ENCODE data around the gene ZFP30.
"Not testable (repeated sequence)": the region's sequence is repeated elsewhere in the genome, so short reads cannot be mapped to it uniquely, and the experiment has no call there.

Gene ZFP30

DNA sequence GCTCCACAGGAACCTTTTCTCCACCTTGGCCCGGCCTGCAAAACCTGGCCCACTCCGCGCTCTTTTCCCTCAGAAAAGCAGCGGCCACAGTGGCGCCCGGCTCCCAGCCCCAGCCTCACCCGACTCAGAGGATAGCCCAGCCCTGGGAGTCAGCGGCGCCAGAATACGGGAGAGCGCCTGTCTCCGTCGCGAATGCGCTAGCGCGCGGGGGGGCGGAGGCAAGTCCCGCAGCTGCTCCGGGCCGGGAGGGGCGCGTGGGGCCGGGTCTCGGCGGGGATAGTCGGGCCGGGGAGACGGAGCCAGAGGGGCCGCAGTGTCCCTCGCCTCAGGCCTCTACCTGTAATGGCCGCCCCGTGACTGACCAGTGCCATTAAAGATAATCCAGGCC lies at the start of gene ZFP30:
Gene ZFP30, minus strand, starts transcription at position 165 of the 388 bp plus-strand sequence. CDS start 7,643 bp downstream, outside the sequence.
- H3K27ac ChIP-seq: peak within 1 kb of the TSS; percentile 84
- peak; percentile 16 for DNase-seq (ENCODE audit: low read depth, low spot score)

DNA sequence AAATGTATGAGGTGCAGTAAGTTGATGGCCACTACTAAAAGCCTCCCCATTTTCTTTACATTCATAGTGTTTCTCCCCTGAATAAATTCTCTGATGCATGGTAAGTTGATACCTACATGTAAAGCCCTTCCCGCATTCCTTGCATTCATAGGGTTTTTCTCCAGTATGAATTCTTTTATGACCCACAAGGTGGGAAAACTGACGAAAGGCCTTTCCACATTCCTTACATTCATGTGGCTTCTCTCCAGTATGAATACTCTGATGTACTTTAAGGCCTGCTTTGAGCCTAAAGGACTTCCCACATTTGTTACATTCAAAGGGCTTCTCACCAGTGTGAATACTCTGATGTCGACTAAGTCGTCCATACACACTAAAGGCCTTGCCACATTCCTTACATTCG lies 43.8 kb upstream of the ZFP30 start:
- DNase-seq (ENCODE audit: low read depth, low spot score): no peak
- no peak overlapping the region for H3K27ac ChIP-seq

DNA sequence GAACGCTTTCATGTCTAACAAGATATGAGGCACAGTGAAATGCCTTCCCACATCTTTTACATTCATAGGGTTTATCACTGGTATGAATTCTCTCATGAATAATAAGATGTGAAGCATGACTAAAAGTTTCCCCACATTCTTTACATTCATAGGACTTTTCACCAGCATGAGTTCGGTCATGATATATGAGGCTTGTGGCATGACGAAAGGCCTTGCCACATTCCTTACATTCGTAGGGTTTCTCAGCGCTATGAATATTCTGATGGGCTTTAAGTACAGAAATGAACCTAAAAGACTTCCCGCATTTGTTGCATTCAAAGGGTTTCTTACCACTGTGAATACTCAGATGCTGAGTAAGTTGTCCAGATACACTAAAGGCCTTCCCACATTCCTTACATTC lies 43.0 kb upstream of the ZFP30 start:
- DNase-seq (ENCODE audit: low read depth, low spot score): no peak
- H3K27ac ChIP-seq: no peak overlapping the region

DNA sequence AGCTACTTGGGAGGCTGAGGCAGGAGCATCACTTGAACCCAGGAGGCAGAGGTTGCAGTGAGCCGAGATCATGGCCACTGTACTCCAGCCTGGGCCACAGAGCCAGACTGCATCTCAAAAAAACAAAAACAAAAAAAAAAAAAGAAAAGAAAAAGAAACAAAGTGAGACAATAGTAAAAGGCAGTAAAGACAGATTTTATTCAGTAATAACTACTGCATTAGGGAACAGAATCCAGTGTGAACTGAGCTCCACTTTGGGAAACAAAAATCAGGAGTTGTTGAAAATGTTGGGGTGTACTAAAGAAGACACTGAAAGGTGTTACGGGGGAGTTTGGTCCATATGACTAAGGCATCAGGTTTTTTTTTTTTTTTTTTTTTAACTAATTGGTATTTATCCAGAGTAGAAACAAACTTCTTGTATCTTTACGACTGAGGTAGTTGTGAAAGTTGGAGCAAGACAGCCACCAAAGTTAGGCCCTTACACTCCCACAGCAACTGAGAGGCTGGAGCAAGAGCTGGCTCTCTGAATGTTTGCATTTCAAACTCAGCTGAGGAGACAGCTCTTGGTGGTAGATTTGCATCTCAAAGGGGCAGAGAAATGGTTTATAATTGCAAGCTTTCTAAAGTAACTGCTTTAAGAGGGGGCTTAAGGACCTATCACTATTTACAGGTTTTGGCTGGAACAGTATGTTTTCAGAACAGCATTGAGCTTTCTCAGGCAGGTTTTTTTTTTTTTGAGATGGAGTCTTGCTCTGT lies 40.1 kb upstream of the ZFP30 start:
- no peak for DNase-seq (ENCODE audit: low read depth, low spot score)
- no peak overlapping the region for H3K27ac ChIP-seq

DNA sequence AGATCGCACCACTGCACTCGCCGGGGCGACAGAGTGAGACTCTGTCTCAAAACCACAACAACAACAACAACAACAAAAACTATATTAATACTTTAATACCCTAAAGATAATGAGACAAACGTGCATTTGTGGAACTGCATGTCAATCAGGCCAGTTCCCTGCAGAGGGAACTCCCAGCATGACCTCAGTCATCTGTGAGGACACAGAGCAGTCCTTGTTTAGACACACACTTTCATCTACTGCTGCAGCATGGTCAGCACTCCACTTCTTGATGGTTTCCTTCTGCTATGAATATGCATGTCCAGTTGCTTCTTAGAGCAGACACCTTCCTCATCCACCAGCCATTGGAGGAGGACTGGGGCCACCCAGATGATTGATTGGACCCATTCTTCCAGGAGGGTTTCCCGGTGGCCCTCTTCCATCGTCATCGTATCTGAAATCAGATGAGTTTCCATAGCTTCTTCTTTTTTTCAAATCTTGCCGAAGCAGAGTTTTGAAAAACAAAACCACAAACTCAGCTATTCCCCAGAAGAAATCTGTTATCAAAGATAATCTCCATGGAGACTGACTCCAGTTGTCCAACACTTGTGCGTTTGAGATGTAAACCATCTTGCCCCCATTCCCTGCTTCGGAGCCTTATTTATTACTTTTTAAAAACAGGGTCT lies 37.8 kb upstream of the ZFP30 start:
- no peak overlapping the region for H3K27ac ChIP-seq

DNA sequence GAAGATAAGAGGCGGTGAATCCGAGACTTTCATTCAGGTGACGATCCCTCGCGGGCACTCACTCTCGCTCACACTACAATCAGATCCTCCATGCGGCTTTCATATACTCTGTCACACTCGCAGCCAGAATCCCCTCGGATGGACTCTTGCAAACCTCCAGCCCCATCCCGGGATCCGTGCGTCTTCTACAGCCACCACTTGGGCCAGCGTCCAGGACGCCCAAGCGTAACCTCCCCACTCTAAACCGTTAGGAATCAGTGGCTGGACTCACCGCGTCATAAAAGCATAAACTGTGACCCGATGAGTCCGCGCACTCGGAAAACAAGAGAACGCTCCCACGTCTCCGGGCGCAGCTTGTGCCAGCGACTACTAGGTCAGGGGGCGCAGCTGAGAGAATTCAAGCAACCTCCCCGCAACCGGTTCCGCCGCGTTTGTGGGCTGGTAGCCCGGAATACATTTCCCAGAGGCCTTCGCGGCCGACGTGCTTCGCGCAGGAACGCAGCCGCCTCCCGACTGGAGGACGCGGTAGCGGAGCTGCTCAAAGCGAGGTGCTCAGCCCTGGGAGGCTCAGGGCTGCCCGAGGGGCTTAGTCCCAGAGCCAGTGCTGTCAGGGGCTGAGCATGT lies 36.7 kb upstream of the ZFP30 start:
- no peak for DNase-seq (ENCODE audit: low read depth, low spot score)
- H3K27ac ChIP-seq: no peak overlapping the region

More for the DNA sequence above, 37.8 kb upstream of the ZFP30 start:
- DNase-seq (ENCODE audit: low read depth, low spot score): no peak

DNA sequence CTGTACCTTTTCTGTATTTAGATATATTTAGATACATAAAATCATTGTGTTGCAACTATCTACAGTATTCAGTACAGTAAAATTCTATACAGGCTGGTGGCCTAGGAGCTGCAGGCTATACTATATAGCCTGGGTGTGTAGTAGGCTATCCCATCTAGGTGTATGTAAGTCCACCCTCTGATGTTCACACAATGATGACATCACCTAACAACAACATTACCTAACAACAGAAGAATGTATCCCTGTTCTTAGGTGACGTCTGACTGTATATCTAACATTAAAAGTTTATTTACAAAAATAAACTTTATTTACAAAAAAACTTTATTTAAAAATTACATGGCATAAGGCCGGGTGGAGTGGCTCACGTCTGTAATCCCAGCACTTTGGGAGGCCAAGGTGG lies 28.3 kb upstream of the ZFP30 start:
- no peak for DNase-seq (ENCODE audit: low read depth, low spot score)
- no peak overlapping the region for H3K27ac ChIP-seq

DNA sequence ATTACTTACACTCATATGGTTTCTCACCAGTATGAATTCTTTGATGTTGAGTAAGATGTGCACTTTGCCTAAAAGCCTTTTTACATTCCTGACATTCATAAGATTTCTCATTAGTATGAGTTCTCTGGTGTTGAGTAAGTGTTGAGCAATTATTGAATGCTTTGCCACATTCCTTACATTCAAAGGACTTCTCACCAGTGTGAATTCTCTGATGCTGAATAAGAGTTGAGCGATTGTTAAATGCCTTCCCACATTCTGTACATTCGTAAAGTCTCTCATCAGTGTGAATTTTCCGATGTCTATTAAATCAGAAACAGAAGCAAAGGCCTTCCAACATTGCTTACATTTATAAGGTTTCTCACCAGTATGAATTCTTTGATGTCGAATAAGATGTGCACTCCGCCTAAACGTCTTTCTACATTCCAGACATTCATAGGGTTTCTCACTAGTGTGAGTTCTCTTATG lies 14.2 kb upstream of the ZFP30 start:
- no peak for DNase-seq (ENCODE audit: low read depth, low spot score)
- no peak overlapping the region for H3K27ac ChIP-seq

DNA sequence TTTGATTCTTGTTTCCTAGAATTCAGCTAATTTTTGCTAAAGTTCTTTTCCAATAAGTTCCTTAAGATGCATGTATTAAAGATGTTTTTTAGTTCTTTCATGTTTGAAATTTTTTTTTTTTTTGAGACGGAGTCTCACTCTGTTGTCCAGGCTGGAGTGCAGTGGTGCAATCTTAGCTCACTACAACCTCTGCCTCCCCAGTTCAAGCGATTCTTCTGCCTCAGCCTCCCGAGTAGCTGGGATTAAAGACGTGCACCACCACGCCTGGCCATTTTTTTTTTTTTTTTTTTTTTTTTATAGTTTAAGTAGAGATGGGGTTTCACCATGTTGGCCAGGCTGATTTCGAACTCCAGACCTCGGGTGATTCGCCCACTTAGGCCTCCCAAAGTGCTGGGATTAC lies 1.9 kb upstream of the ZFP30 start:
- DNase-seq (ENCODE audit: low read depth, low spot score): not testable (repeated sequence)

DNA sequence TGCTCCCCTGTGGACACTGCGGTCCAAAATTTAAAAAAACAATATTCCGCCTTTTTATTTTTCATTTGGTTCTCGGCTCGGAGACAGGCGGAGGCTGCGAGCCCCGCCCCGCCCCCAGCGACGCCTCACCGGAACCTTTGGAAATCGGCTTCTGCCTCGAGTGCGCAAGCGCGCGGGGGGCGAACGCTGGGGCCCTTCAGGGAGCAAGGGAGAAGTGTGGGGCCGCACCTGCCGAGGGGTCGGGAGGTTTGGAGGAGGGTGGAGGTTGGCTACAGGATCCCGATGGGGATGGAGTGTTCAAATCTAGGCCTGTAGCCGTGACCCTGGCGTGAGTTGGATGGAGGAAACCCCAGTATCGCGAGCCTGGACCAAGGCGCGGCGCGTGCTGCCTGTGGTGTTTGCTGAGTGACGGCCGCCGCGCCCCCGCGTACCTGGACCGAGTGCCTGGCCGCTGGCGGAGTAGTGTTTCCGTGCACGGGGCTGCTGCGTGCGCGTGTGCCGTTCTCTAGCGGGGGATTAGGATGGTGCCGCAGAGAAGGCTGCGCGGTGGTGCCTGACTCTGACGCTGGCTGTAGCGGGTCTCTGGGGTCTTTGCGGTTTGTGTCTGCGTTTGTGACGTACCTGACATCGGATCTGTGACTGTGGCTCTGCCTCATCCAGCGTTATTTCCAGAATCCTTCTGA lies 565 bp upstream of the ZFP30 start:
- peak overlapping the region; percentile 84 for H3K27ac ChIP-seq
- peak; percentile 29 for DNase-seq (ENCODE audit: low read depth, low spot score)

More for the DNA sequence above, 1.9 kb upstream of the ZFP30 start:
- not testable (repeated sequence) for H3K27ac ChIP-seq

DNA sequence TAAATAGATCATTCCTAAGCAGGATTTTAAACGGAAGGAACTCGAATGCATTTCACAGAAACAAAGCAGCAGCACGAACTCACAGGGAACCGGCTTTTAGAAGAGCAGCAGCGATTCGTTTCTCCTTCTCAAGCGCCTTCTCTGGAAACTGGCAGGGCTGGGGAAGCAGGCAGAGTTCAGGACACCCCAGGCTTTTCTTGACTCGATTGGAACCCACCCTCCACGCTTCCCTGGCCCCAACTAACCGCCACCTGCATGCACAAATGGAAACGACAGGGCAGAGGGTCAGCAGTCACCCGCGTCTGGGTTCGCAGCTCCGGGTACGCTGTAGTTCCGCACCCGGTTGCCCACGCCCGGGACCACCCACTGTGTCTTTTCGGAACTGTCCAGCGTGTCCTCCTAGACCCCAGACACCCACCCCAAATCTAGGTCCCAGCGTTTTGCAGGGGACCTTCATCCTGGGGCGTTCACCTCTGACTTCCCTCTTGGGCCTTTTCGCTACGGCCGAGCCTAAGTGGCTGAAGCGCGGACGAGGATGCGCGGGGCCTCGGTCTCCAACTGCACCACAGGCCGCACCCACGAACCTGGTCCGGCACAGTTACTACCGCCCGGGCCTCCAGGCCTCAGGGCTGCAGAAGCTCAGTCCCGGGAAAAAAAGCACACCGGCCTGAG lies 500 bp downstream of the ZFP30 start:
- DNase-seq (ENCODE audit: low read depth, low spot score): no peak

DNA sequence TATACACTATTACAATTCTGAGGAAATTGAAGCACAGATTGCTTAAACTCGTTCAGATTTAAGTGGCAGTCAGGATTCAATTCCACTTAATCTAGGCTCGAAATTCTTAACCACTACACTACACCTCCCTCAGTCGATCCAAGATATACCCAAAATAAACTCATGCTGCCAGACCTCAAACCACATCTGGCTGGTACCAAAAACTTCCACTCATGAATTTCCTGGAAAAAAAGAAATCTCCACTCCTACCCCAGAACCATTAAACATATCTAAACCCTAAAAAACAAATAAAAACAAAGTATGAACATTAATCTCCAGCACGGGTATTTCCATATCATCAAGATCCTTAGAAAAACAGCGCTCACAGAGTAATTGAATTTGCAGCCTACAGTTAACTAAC lies 1.1 kb downstream of the ZFP30 start:
- H3K27ac ChIP-seq: peak overlapping the region; percentile 84
- no peak for DNase-seq (ENCODE audit: low read depth, low spot score)

More for the DNA sequence above, 500 bp downstream of the ZFP30 start:
- H3K27ac ChIP-seq: peak overlapping the region; percentile 84

DNA sequence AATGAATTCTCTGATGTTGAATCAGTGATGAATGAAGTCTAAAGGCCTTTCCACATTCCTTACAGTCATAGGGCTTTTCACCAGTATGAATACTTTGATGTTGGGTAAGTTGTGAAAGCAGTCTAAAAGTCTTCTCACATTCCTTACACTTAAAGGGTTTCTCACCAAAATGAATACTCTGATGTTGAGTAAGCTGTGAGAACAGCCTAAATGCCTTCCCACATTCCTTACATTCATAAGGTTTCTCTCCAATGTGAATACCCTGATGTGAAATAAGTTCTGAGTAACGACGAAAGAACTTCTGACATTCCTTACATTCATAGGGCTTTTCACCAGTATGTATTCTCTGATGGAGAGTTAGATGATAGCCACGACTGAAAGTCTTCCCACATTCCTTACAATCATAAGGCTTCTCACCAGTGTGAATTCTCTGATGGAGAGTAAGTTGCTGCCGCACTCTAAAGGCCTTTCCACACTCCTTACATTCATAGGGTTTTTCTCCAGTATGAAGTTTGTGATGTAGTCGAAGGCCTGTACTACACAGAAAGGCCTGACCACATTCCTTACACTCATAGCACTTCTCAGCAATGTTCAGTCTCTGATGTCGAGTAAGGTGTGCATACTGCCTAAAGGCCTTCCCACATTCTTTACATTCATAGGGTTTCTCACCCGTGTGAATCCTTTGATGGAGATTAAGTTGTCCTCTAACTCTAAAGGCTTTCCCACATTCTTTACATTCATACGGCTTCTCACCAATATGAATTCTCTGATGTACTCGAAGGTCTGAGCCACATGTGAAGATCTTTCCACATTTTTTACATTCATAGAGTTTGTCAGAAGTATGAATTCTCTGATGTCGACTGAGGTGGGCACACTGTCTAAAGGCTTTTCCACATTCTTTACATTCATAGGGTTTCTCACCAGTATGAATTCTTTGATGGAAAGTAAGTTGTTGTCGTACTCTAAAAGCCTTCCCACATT lies 19.9 kb downstream of the ZFP30 start:
- H3K27ac ChIP-seq: no peak overlapping the region
- DNase-seq (ENCODE audit: low read depth, low spot score): no peak

DNA sequence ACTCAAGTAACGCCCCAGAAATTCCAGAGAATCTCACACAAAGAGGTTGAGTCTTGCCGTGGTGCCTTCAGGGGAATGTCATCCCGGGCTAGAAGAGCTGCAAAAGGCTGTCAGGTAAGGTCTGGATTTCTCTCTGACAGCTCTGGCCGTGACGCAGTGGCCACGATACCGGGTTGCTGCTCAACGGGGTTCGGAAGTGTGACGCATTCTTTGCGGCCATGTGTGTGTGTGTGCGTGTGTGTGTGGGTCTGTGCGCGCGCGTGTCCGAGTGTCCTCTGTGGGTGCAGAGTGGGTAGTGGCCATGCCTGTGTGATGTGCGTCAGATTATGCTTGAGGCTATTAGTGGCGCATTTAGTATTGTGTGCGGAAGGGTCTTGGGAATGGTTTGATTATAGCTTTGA lies 60.3 kb downstream of the ZFP30 start:
- DNase-seq (ENCODE audit: low read depth, low spot score): peak; percentile 58
- H3K27ac ChIP-seq: peak overlapping the region; percentile 92

DNA sequence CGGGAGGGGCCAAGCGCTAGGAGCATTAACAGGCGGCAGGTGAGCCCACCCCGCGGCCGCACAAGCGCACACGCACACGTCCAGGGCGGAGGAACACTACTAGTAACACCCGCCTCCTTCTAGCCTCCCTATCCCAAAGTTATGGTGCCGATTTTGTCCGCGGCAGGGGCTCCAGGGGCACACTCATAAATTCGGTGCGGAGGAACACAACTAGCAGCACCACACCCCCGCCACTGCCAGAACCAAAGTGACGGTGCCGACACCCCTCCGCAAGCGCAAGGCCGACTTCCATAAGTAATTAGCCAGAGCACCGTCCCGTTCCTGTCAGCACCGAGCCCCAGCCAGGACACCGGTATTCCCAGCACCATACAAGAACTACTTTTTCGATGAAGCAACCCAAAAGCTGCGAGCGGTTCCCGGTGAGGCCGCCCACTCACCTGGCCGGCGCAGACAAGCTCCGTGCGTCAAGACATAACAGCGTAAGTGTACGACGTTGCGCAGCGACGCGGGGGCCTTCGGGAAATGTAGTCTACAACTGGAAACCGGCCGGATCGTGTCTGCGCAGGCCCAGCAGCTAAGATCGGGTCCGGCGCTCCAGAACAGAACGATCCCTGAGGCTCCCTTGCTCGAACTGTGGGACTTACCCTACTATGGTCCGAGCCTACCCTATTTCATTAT lies 60.8 kb downstream of the ZFP30 start, which contains the start of the genes ZNF540 and ZNF571:
Gene ZNF540, plus strand, starts transcription at position 573 of the 678 bp plus-strand sequence. CDS start 3,572 bp downstream, outside the sequence.
Gene ZNF571, minus strand, starts transcription at position 489 of the 678 bp plus-strand sequence. CDS start 8,116 bp downstream, outside the sequence.
- peak; percentile 95 for DNase-seq (ENCODE audit: low read depth, low spot score)
- H3K27ac ChIP-seq: peak within 1 kb of the TSS; percentile 92

DNA sequence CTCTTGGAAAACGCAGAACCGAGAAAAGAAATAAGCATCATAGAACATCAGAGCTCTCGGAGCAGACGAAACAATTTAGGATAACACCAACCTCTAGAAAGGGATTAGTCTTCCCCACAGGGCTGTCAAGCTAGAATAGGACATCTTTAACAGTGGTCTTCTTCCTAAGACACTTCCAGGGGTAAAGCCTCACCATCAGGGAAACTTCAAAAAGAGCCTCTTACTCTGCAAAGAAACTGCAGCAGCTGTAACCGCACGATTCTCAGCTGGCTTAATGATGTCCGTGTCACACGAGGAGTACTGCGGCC lies 61.3 kb downstream of the ZFP30 start:
- no peak for DNase-seq (ENCODE audit: low read depth, low spot score)
- H3K27ac ChIP-seq: peak overlapping the region; percentile 92

DNA sequence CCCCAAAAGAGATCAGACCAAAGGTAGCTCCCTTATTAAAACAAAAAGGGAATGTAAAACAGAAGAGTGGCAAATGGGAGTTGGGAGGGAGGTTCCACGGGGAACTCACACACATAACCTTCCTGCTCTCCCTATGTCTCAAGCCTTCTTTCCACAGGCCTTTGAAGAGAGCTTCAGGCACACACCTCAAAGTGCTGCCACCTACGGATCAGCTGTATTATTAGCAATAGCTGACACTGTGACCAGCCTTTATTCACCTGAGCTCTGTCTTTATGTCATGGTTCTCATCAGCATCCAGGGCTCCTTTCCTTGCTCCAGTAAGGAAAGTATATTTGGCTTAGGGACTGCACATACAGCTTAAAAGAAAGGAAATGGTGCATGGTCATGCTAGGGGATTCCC lies 71.9 kb downstream of the ZFP30 start:
- DNase-seq (ENCODE audit: low read depth, low spot score): no peak
- no peak overlapping the region for H3K27ac ChIP-seq

DNA sequence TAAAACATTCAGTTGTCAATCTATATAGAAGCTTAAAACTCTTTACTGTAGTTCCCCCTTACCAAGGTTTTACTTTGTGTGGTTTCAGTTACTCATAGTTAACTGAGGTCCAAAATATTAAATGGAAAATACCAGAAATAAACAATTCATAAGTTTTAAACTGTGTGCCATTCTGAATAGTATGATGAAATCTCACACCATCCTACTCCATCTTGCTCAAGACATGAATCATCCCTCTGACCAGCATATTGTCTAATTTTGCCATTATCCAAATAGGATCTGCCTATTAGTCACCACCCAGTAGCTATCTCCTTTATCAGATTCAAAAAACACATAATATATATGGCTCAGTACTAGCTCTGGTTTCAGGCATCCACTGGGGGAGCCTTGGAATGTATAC lies 83.1 kb downstream of the ZFP30 start:
- H3K27ac ChIP-seq: no peak overlapping the region
- no peak for DNase-seq (ENCODE audit: low read depth, low spot score)
